ENCODE measurements around the gene CILP2.

DNA sequence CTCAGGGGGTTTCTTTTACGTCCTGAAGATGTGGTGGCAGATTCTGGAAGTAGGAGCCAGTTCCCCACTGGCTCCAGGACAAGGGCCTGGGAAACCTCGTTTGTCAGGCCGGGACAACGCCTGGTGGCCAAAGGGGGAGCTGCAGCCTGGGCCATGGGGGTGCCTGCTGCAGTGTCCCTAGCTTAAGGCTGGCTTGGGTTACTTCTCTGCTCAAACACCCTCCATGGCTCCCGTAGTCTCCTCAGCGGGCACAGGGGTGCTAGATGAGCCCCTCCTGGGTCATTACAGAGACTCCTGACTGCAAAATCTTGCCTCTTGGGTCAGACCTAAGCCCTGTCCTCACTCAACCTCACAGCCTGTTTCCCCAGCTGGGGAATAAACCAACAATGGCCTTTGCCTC, 14.7 kb downstream of the CILP2 start:
- TF ChIP-seq EZH2 (IDR thresholded peaks at IDR 0.05) (no peak), POLR2AphosphoS5 (IDR thresholded peaks at IDR 0.05; ENCODE audit: borderline replicate concordance, low read depth, low read length) (no peak)
